ENCODE measurements around the gene ZNF433.

Gene ZNF433

GRCh38 chr19:11987405-11988281, 47.8 kb downstream of the ZNF433 start:
- peak; percentile 94 for DNase-seq (ENCODE audit: low read depth)
- no peak for TF ChIP-seq CTCF (IDR thresholded peaks at IDR 0.05; ENCODE audit: low read length, missing control alignments)
- H3K4me3 ChIP-seq (replicated peaks; ENCODE audit: low read depth, low read length): peak overlapping the region; percentile 93

GRCh38 chr19:11986754-11987153, 48.7 kb downstream of the ZNF433 start:
- no peak for DNase-seq (ENCODE audit: low read depth)
- TF ChIP-seq CTCF (IDR thresholded peaks at IDR 0.05; ENCODE audit: low read length, missing control alignments): no peak
- no peak overlapping the region for H3K4me3 ChIP-seq (replicated peaks; ENCODE audit: low read depth, low read length)

GRCh38 chr19:11984986-11985385, 50.5 kb downstream of the ZNF433 start:
- H3K4me3 ChIP-seq (replicated peaks; ENCODE audit: low read depth, low read length): no peak overlapping the region
- TF ChIP-seq CTCF (IDR thresholded peaks at IDR 0.05; ENCODE audit: low read length, missing control alignments): no peak
- DNase-seq (ENCODE audit: low read depth): no peak

GRCh38 chr19:11982526-11982925, 53.0 kb downstream of the ZNF433 start:
- DNase-seq (ENCODE audit: low read depth): no peak
- no peak for TF ChIP-seq CTCF (IDR thresholded peaks at IDR 0.05; ENCODE audit: low read length, missing control alignments)
- H3K4me3 ChIP-seq (replicated peaks; ENCODE audit: low read depth, low read length): no peak overlapping the region

GRCh38 chr19:11979527-11979926, 56.0 kb downstream of the ZNF433 start:
- no peak overlapping the region for H3K4me3 ChIP-seq (replicated peaks; ENCODE audit: low read depth, low read length)
- no peak for DNase-seq (ENCODE audit: low read depth)
- TF ChIP-seq CTCF (IDR thresholded peaks at IDR 0.05; ENCODE audit: low read length, missing control alignments): no peak

GRCh38 chr19:11978492-11979100, 56.9 kb downstream of the ZNF433 start:
- no peak overlapping the region for H3K4me3 ChIP-seq (replicated peaks; ENCODE audit: low read depth, low read length)
- no peak for DNase-seq (ENCODE audit: low read depth)
- TF ChIP-seq CTCF (IDR thresholded peaks at IDR 0.05; ENCODE audit: low read length, missing control alignments): no peak

Measured in fibroblast of pulmonary artery (primary cell).